IMR-90 (cell line): ENCODE results near the gene SDK1. TPM values are rescaled to one million over a fixed set of nuclear protein-coding genes. Genes with fewer than 3 reads are reported as not detected.

Experiments
- ATAC-seq: fragments of 200-7000 bp; cut with Tn5 transposase; 2 replicates; pipeline ENCODE4 v1.9.1; 2020; ENCODE audit warnings: low read depth, mild to moderate bottlenecking, moderate library complexity
- BruUV-seq: library from RNA; stranded (reverse); fragments of 400-500 nt; replicated peaks from 2 replicates; lab custom pipeline; 2021; lab: Mats Ljungman, UMichigan
- CTCF ChIA-PET: fragments of 300-600 bp; formaldehyde crosslinking; extraction: SDS; loops from one replicate; lab custom pipeline; 2021; ENCODE audit warnings: antibody characterized with exemption; lab: Yijun Ruan, JAX
- POLR2A ChIA-PET: fragments of 300-600 bp; sonication (Branson Sonifier 250); formaldehyde crosslinking; loops from one replicate; lab custom pipeline; 2022; ENCODE audit warnings: antibody characterized with exemption; ENCODE audit not compliant: unreplicated experiment; lab: Charles Lee
- DNase-seq: peaks from one replicate; pipeline ENCODE4 v3.0.0; 2013
- H2AFZ ChIP-seq: replicated peaks from 2 replicates; pipeline ENCODE3; 2013; ENCODE audit warnings: low read length, mild to moderate bottlenecking; ENCODE audit not compliant: poor library complexity
- H2AK5ac ChIP-seq: 2 replicates; pipeline ENCODE4 v1.6.1; 2013; ENCODE audit warnings: low read depth, low read length, inconsistent platforms
- H2AK9ac ChIP-seq: replicated peaks from 2 replicates; pipeline ENCODE3; 2013; ENCODE audit warnings: mild to moderate bottlenecking, low read depth, low read length, moderate library complexity; ENCODE audit not compliant: poor library complexity
- H2BK120ac ChIP-seq: 2 replicates; pipeline ENCODE4 v1.6.1; 2013; ENCODE audit warnings: low read depth, low read length, inconsistent platforms
- H2BK15ac ChIP-seq: 3 replicates; pipeline ENCODE4 v1.6.1; 2013; ENCODE audit warnings: low read depth, low read length, inconsistent platforms
- H2BK20ac ChIP-seq: 2 replicates; pipeline ENCODE4 v1.6.1; 2013; ENCODE audit warnings: low read depth, mild to moderate bottlenecking, inconsistent platforms, low read length, moderate library complexity
- H2BK5ac ChIP-seq: 2 replicates; pipeline ENCODE4 v1.6.1; 2013; ENCODE audit warnings: mild to moderate bottlenecking, low read depth, low read length, inconsistent platforms; ENCODE audit not compliant: poor library complexity, severe bottlenecking
- H3K14ac ChIP-seq: replicated peaks from 2 replicates; pipeline ENCODE4 v1.6.1; 2013; ENCODE audit warnings: low read depth, low read length, inconsistent platforms
- H3K18ac ChIP-seq: 2 replicates; pipeline ENCODE4 v1.6.1; 2013; ENCODE audit warnings: low read depth, low read length, control low read depth
- H3K23ac ChIP-seq: 2 replicates; pipeline ENCODE4 v1.6.1; 2013; ENCODE audit warnings: low read depth, low read length, inconsistent platforms
- H3K27ac ChIP-seq: 2 replicates; pipeline ENCODE4 v1.5.1; 2013; ENCODE audit warnings: mild to moderate bottlenecking, control low read depth, low read length; ENCODE audit not compliant: insufficient read depth
- H3K27me3 ChIP-seq: 2 replicates; pipeline ENCODE4 v1.6.1; 2013; ENCODE audit warnings: low read length; ENCODE audit not compliant: control insufficient read depth, insufficient read depth
- H3K36me3 ChIP-seq: 2 replicates; pipeline ENCODE4 v1.6.1; 2013; ENCODE audit warnings: low read length, mixed read lengths; ENCODE audit not compliant: control insufficient read depth, insufficient read depth
- H3K4ac ChIP-seq: 2 replicates; pipeline ENCODE4 v1.6.1; 2013; ENCODE audit warnings: low read depth, low read length, inconsistent platforms
- H3K4me1 ChIP-seq: 2 replicates; pipeline ENCODE4 v1.6.1; 2013; ENCODE audit warnings: low read length, mixed read lengths; ENCODE audit not compliant: control insufficient read depth, insufficient read depth
- H3K4me2 ChIP-seq: 2 replicates; pipeline ENCODE4 v1.6.1; 2013; ENCODE audit warnings: low read depth, mild to moderate bottlenecking, control low read depth, low read length, moderate library complexity
- H3K4me3 ChIP-seq: 2 replicates; pipeline ENCODE4 v1.5.1; 2013; ENCODE audit warnings: low read depth, mild to moderate bottlenecking, control low read depth, low read length, moderate library complexity; ENCODE audit not compliant: insufficient read depth
- H3K56ac ChIP-seq: 2 replicates; pipeline ENCODE4 v1.6.1; 2013; ENCODE audit warnings: low read length, inconsistent platforms; ENCODE audit not compliant: insufficient read depth; ENCODE audit errors: extremely low read depth
- H3K79me1 ChIP-seq, 2 experiments: 2 replicates each; pipeline ENCODE4 v1.6.1; 2013; ENCODE audit warnings: low read length in 2 of 2, inconsistent platforms in 1 of 2, low read depth in 1 of 2
- H3K9ac ChIP-seq: 2 replicates; pipeline ENCODE4 v1.6.1; 2013; ENCODE audit warnings: low read depth, low read length, control low read depth
- H3K9me1 ChIP-seq: 2 replicates; pipeline ENCODE4 v1.6.1; 2013; ENCODE audit warnings: low read length, inconsistent platforms; ENCODE audit not compliant: insufficient read depth
- H3K9me3 ChIP-seq: 2 replicates; pipeline ENCODE4 v1.6.1; 2013; ENCODE audit warnings: low read length; ENCODE audit not compliant: control insufficient read depth, insufficient read depth
- H4K20me1 ChIP-seq: 2 replicates; pipeline ENCODE4 v1.6.1; 2013; ENCODE audit warnings: low read length, inconsistent platforms; ENCODE audit not compliant: insufficient read depth
- H4K5ac ChIP-seq: 2 replicates; pipeline ENCODE4 v1.6.1; 2013; ENCODE audit warnings: mild to moderate bottlenecking, low read depth, low read length, control low read depth
- H4K8ac ChIP-seq, 2 experiments: 2 replicates each; pipeline ENCODE4 v1.6.1; 2013; ENCODE audit warnings: low read depth in 2 of 2, low read length in 2 of 2, control low read depth in 1 of 2, inconsistent platforms in 1 of 2
- H4K91ac ChIP-seq: 2 replicates; pipeline ENCODE4 v1.6.1; 2013; ENCODE audit warnings: low read depth, low read length, inconsistent platforms; ENCODE audit not compliant: insufficient read depth
- BHLHE40 ChIP-seq: fragments of 150-350 bp; IDR thresholded peaks from 2 replicates; pipeline ENCODE4 v1.6.1; 2016; ENCODE audit warnings: mild to moderate bottlenecking, low read depth, low read length
- CEBPB ChIP-seq: IDR thresholded peaks from 2 replicates; pipeline ENCODE4 v1.6.1; 2012; ENCODE audit warnings: low read depth, low read length, improper control_type of control experiment
- CHD1 ChIP-seq: IDR thresholded peaks from 2 replicates; pipeline ENCODE4 v1.6.1; 2012; ENCODE audit warnings: low read depth, low read length, improper control_type of control experiment
- FOS ChIP-seq: fragments of 150-350 bp; IDR thresholded peaks from 2 replicates; pipeline ENCODE4 v1.6.1; 2016; ENCODE audit warnings: low read depth, low read length
- MAFK ChIP-seq: IDR thresholded peaks from 2 replicates; pipeline ENCODE4 v1.6.1; 2012; ENCODE audit warnings: low read depth, low read length, improper control_type of control experiment
- MAZ ChIP-seq: IDR thresholded peaks from 2 replicates; pipeline ENCODE4 v1.6.1; 2012; ENCODE audit warnings: low read depth, mild to moderate bottlenecking, low read length, improper control_type of control experiment, moderate library complexity, borderline replicate concordance
- MXI1 ChIP-seq: IDR thresholded peaks from 2 replicates; pipeline ENCODE4 v1.6.1; 2012; ENCODE audit warnings: low read depth, mild to moderate bottlenecking, low read length, moderate library complexity, borderline replicate concordance
- NFE2L2 ChIP-seq: fragments of 150-350 bp; IDR thresholded peaks from 2 replicates; pipeline ENCODE4 v1.6.1; 2016; ENCODE audit warnings: low read depth, mild to moderate bottlenecking, low read length
- POLR2A ChIP-seq: IDR thresholded peaks from 2 replicates; pipeline ENCODE4 v1.6.1; 2012; ENCODE audit warnings: mild to moderate bottlenecking, low read depth, low read length
- RAD21 ChIP-seq: IDR thresholded peaks from 2 replicates; pipeline ENCODE4 v1.6.1; 2012; ENCODE audit warnings: low read length, improper control_type of control experiment
- RCOR1 ChIP-seq: IDR thresholded peaks from 2 replicates; pipeline ENCODE4 v1.6.1; 2012; ENCODE audit warnings: mild to moderate bottlenecking, low read length, improper control_type of control experiment; ENCODE audit not compliant: insufficient replicate concordance
- RFX5 ChIP-seq: IDR thresholded peaks from 2 replicates; pipeline ENCODE4 v1.8.0; 2012; ENCODE audit warnings: low read depth, mild to moderate bottlenecking, low read length, moderate library complexity
- SMC3 ChIP-seq: fragments of 150-350 bp; IDR thresholded peaks from 2 replicates; pipeline ENCODE4 v1.6.1; 2016; ENCODE audit warnings: low read depth, mild to moderate bottlenecking, antibody characterized with exemption, low read length, moderate library complexity
- WGBS, 2 experiments: methylation state at CpG; one replicate each; pipeline versions ENCODE4 v1.1.5 to v1.1.7; 2013; ENCODE audit warnings: missing lambda C conversion rate in 2 of 2; ENCODE audit not compliant: insufficient read length in 1 of 2; ENCODE audit errors: extremely low coverage in 2 of 2; 5-methylcytosine and 5-hydroxymethylcytosine counted together
- dilution Hi-C: fragments of 300-500 bp; cut with HindIII; formaldehyde crosslinking; loops from one replicate; pipeline ENCODE4 v1.14.3; 2018; ENCODE audit warnings: low sequenced_read_pairs; ENCODE audit not compliant: unreplicated experiment
- in situ Hi-C: fragments of 300-500 bp; cut with MboI; formaldehyde crosslinking; loops from 3 replicates; pipeline ENCODE4 v1.14.3; 2019; ENCODE audit warnings: low sequenced_read_pairs, inconsistent platforms, mixed read lengths
- intact Hi-C: fragments of 100-400 bp; cut with micrococcal nuclease; formaldehyde crosslinking; loops from 2 replicates; pipeline ENCODE4 v1.10.0; 2022
- polyA plus RNA-seq, 3 experiments: library from polyadenylated mRNA; depleted of rRNA; stranded (reverse); fragments of >200 nt; gene quantifications; 2 replicates each; pipeline ENCODE4 v1.2.3, GENCODE V29; 2012; ENCODE audit warnings: low replicate concordance in 1 of 3
- total RNA-seq: library from RNA; depleted of rRNA; stranded (reverse); fragments of >200 nt; gene quantifications from 2 replicates; pipeline ENCODE4 v1.2.3, GENCODE V29; 2012
- TF ChIP-seq, protein P1 (sequence below): conservative IDR thresholded peaks from 2 replicates; pipeline ENCODE4 v1.5.1; 2012; ENCODE audit warnings: mild to moderate bottlenecking, low read depth, low read length, improper control_type of control experiment
- TF ChIP-seq, protein P2 (sequence below): fragments of 150-350 bp; IDR thresholded peaks from 2 replicates; pipeline ENCODE4 v1.6.1; 2017; ENCODE audit warnings: mild to moderate bottlenecking, antibody characterized with exemption, low read length, low read depth
- TF ChIP-seq, protein P3 (sequence below): fragments of 150-350 bp; IDR thresholded peaks from 2 replicates; pipeline ENCODE4 v1.6.1; 2016; ENCODE audit warnings: low read depth, mild to moderate bottlenecking, low read length, moderate library complexity, borderline replicate concordance

SDK1 gene
- total and polyA plus RNA-seq, 2 of the 4 experiments (the other 2 are of a cell fraction), result 1.5 to 1.6 TPM

DNA sequence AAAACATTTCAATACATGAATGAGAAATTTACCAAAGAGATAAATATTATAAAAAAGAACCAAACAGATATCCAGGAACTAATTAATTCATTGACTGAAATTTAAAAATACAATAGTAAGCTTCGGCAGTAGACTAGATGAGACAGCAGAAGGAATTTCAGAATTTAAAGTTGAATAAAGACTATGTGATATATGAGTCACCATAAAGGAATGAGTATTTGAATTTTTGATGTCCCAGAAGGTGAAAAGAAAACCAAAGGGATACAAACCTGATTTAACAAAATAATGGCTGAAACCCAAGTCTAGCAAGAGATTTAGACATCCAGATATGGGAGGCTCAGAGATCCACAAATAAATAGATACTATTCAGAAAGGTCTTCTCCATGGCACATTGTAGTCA is 757.1 kb downstream of the SDK1 start:
- Histone ChIP-seq H2AFZ (no peak overlapping the region), H3K18ac (no peak overlapping the region), H2AK5ac (no peak overlapping the region), H3K27ac (no peak overlapping the region), H3K4me1 (no peaks in the 10 kb centered on the region), H3K14ac (no peak overlapping the region), H4K91ac (no peak overlapping the region), H2BK15ac (no peak overlapping the region), H4K5ac (no peak overlapping the region), H2BK5ac (no peak overlapping the region), H3K23ac (no peak overlapping the region), H3K79me1 (no peaks in the 10 kb centered on the region), H3K4me2 (no peak overlapping the region), H3K9me1 (no peaks in the 10 kb centered on the region), H4K8ac (no peak overlapping the region), H3K56ac (no peak overlapping the region), H2AK9ac (no peak overlapping the region), H2BK120ac (no peak overlapping the region), H2BK20ac (no peak overlapping the region), H3K4ac (no peak overlapping the region), H3K4me3 (no peak overlapping the region), H3K27me3 (no peaks in the 10 kb centered on the region), H3K36me3 (no peaks in the 10 kb centered on the region), H4K20me1 (no peaks in the 10 kb centered on the region), H3K9me3 (no peaks in the 10 kb centered on the region; the same call in 1 of the 2 replicates), H3K9ac (no peak overlapping the region)
- in situ Hi-C loops (no loop called here), dilution Hi-C loops (no loop called here), intact Hi-C loops (no loop called here)
- ChIA-PET POLR2A (no interaction called here), CTCF (no interaction called here)
- DNase-seq (peak; percentile 6), ATAC-seq (no peak)
- no TSS peak for BruUV-seq
- TF ChIP-seq NFE2L2 (no peak), MXI1 (no peak), MAZ (no peak), POLR2A (no peak), RCOR1 (no peak), FOS (no peak), BHLHE40 (no peak), CHD1 (no peak), RFX5 (no peak), SMC3 (no peak), MAFK (no peak), CEBPB (no peak), RAD21 (no peak)
- TF ChIP-seq, protein P1, sequence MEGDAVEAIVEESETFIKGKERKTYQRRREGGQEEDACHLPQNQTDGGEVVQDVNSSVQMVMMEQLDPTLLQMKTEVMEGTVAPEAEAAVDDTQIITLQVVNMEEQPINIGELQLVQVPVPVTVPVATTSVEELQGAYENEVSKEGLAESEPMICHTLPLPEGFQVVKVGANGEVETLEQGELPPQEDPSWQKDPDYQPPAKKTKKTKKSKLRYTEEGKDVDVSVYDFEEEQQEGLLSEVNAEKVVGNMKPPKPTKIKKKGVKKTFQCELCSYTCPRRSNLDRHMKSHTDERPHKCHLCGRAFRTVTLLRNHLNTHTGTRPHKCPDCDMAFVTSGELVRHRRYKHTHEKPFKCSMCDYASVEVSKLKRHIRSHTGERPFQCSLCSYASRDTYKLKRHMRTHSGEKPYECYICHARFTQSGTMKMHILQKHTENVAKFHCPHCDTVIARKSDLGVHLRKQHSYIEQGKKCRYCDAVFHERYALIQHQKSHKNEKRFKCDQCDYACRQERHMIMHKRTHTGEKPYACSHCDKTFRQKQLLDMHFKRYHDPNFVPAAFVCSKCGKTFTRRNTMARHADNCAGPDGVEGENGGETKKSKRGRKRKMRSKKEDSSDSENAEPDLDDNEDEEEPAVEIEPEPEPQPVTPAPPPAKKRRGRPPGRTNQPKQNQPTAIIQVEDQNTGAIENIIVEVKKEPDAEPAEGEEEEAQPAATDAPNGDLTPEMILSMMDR, result no peak
- TF ChIP-seq, protein P2, sequence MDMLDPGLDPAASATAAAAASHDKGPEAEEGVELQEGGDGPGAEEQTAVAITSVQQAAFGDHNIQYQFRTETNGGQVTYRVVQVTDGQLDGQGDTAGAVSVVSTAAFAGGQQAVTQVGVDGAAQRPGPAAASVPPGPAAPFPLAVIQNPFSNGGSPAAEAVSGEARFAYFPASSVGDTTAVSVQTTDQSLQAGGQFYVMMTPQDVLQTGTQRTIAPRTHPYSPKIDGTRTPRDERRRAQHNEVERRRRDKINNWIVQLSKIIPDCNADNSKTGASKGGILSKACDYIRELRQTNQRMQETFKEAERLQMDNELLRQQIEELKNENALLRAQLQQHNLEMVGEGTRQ, result no peak
- TF ChIP-seq, protein P3, sequence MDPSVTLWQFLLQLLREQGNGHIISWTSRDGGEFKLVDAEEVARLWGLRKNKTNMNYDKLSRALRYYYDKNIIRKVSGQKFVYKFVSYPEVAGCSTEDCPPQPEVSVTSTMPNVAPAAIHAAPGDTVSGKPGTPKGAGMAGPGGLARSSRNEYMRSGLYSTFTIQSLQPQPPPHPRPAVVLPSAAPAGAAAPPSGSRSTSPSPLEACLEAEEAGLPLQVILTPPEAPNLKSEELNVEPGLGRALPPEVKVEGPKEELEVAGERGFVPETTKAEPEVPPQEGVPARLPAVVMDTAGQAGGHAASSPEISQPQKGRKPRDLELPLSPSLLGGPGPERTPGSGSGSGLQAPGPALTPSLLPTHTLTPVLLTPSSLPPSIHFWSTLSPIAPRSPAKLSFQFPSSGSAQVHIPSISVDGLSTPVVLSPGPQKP, result no peak
- WGBS, 2 experiments, result no CpG with 5 or more reads among the region's 1 CpG
